Ishikawa (cell line): ENCODE data around the gene NDC80.

ENCODE experiments used
- CEBPB ChIP-seq: IDR thresholded peaks from 2 replicates; pipeline ENCODE4 v1.6.1; 2012
- EGR1 ChIP-seq: IDR thresholded peaks from 2 replicates; pipeline ENCODE4 v1.6.1; 2012
- FOXM1 ChIP-seq: IDR thresholded peaks from 2 replicates; pipeline ENCODE4 v1.6.1; 2012; ENCODE audit warnings: low read depth, borderline replicate concordance
- MAX ChIP-seq: IDR thresholded peaks from 2 replicates; pipeline ENCODE4 v1.6.1; 2012
- RAD21 ChIP-seq: IDR thresholded peaks from 2 replicates; pipeline ENCODE4 v1.6.1; 2012; ENCODE audit warnings: low read depth
- REST ChIP-seq: IDR thresholded peaks from 2 replicates; pipeline ENCODE4 v1.6.1; 2012; ENCODE audit warnings: low read depth, mild to moderate bottlenecking
- TAF1 ChIP-seq: IDR thresholded peaks from 2 replicates; pipeline ENCODE4 v1.6.1; 2012; ENCODE audit warnings: low read depth, mild to moderate bottlenecking
- TEAD4 ChIP-seq: IDR thresholded peaks from 2 replicates; pipeline ENCODE4 v1.6.1; 2012
- ZBTB7A ChIP-seq: IDR thresholded peaks from 2 replicates; pipeline ENCODE4 v1.6.1; 2012; ENCODE audit warnings: low read depth

GRCh38 chr18:2573408-2573807 lies 2.1 kb downstream of the NDC80 start:
- TF ChIP-seq REST (no peak), TEAD4 (no peak), MAX (no peak), FOXM1 (no peak), ZBTB7A (no peak), TAF1 (no peak), EGR1 (no peak), CEBPB (no peak), RAD21 (no peak)
